Measurements from ENCODE around the gene LRRC28.

LRRC28 gene

DNA sequence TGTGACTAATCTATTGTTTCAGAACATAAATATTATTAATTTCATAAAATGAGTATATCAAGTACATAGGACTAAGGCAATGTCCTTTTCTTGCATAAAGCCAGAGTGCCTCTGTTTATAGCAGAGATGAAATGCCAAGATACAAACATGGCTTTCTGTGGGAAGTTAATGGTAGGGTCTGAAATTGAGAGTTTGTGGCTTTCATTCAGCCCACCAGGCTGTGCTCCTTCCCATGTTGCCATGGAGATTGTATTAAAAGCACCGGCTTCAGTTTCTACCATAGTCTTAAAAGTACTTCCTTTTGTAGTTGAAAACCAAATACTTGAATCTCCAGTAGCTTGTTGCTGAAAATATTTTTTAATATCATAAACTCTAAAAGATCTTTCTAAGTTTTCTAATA, 114.0 kb downstream of the LRRC28 start:
- Histone ChIP-seq H3K9ac (ENCODE audit: low read depth, low read length) (no peak overlapping the region), H3K36me3 (ENCODE audit: control insufficient read depth, insufficient read depth, low read length) (no peaks in the 10 kb centered on the region), H3K27me3 (ENCODE audit: control insufficient read depth, insufficient read depth, low read length) (no peaks in the 10 kb centered on the region), H3K4me1 (ENCODE audit: control insufficient read depth, insufficient read depth, low read length) (no peaks in the 10 kb centered on the region), H3K9me3 (ENCODE audit: control insufficient read depth, insufficient read depth, low read length) (peaks cover 9% of the 10 kb centered on the region; the same call in 1 of the 2 replicates), H3K27ac (ENCODE audit: low read depth, low read length) (no peak overlapping the region), H3K4me3 (ENCODE audit: low read depth, low read length) (no peak overlapping the region)

DNA sequence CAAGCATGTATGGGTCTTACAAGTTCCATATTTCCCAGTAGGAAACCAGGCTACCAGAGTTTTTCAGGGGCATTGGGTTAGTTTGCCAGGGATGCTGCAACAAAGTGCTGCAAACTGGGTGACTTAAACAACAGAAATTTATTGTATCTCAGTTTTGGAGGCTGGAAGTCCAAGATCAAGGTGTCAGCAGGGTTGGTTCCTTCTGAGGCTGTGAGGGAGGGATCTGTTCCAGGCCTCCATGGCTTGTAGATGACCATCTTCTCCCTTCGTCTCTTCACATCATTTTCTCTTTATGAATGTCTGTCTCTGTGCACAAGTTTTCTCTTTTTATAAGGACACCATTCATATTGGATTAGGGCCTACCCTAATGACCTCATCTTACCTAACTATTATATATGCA, 114.7 kb downstream of the LRRC28 start:
- Histone ChIP-seq H3K36me3 (ENCODE audit: control insufficient read depth, insufficient read depth, low read length) (no peaks in the 10 kb centered on the region), H3K9me3 (ENCODE audit: control insufficient read depth, insufficient read depth, low read length) (peaks cover 9% of the 10 kb centered on the region; the same call in 1 of the 2 replicates), H3K9ac (ENCODE audit: low read depth, low read length) (no peak overlapping the region), H3K27me3 (ENCODE audit: control insufficient read depth, insufficient read depth, low read length) (no peaks in the 10 kb centered on the region), H3K27ac (ENCODE audit: low read depth, low read length) (no peak overlapping the region), H3K4me1 (ENCODE audit: control insufficient read depth, insufficient read depth, low read length) (no peaks in the 10 kb centered on the region), H3K4me3 (ENCODE audit: low read depth, low read length) (no peak overlapping the region)

DNA sequence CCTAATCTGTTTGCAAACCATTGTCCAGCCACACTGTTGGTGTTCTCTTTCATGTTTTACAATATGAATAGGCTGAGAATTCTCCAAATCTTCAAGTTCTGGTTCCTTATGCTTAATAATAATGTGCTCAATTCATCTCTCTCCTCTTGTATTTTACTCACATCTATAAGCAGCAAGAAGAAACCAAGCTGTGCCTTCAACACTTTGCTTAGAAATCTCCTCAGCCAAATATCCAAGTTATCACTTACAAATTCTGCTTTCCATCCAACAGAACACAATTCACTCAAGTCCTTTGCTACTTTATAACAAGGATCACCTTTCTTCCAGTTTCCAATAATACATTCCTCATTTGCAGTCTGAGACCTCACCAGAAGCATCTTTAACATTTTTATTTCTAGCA, 117.5 kb downstream of the LRRC28 start:
- Histone ChIP-seq H3K4me1 (ENCODE audit: control insufficient read depth, insufficient read depth, low read length) (no peaks in the 10 kb centered on the region), H3K9ac (ENCODE audit: low read depth, low read length) (no peak overlapping the region), H3K36me3 (ENCODE audit: control insufficient read depth, insufficient read depth, low read length) (no peaks in the 10 kb centered on the region), H3K4me3 (ENCODE audit: low read depth, low read length) (no peak overlapping the region), H3K9me3 (ENCODE audit: control insufficient read depth, insufficient read depth, low read length) (peaks cover 9% of the 10 kb centered on the region; the same call in 1 of the 2 replicates), H3K27ac (ENCODE audit: low read depth, low read length) (no peak overlapping the region), H3K27me3 (ENCODE audit: control insufficient read depth, insufficient read depth, low read length) (no peaks in the 10 kb centered on the region)

DNA sequence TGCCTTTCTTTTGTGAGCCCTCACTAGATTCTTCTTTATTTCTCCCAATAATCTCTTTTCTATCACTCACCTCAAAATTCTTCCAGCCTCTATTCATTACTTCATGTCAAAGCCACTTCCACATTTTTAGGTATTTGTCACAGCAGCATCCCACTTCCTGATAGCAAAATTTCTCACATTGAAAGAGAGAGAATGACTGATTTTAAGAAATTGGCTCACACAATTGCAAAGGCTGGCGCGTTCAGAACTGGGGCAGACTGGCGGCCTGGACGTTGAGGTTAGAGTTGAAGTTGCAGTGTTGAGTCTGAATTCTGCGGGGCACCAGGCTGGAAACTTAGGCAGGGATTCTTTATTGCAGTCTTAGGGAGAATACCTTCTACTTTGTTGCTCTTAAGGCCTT, 117.9 kb downstream of the LRRC28 start:
- H3K27ac ChIP-seq (ENCODE audit: low read depth, low read length) = no peak overlapping the region
- H3K9ac ChIP-seq (ENCODE audit: low read depth, low read length) = no peak overlapping the region
- H3K4me1 ChIP-seq (ENCODE audit: control insufficient read depth, insufficient read depth, low read length) = no peaks in the 10 kb centered on the region
- H3K36me3 ChIP-seq (ENCODE audit: control insufficient read depth, insufficient read depth, low read length) = no peaks in the 10 kb centered on the region
- H3K4me3 ChIP-seq (ENCODE audit: low read depth, low read length) = no peak overlapping the region
- peaks cover 9% of the 10 kb centered on the region; the same call in 1 of the 2 replicates for H3K9me3 ChIP-seq (ENCODE audit: control insufficient read depth, insufficient read depth, low read length)
- H3K27me3 ChIP-seq (ENCODE audit: control insufficient read depth, insufficient read depth, low read length) = no peaks in the 10 kb centered on the region

DNA sequence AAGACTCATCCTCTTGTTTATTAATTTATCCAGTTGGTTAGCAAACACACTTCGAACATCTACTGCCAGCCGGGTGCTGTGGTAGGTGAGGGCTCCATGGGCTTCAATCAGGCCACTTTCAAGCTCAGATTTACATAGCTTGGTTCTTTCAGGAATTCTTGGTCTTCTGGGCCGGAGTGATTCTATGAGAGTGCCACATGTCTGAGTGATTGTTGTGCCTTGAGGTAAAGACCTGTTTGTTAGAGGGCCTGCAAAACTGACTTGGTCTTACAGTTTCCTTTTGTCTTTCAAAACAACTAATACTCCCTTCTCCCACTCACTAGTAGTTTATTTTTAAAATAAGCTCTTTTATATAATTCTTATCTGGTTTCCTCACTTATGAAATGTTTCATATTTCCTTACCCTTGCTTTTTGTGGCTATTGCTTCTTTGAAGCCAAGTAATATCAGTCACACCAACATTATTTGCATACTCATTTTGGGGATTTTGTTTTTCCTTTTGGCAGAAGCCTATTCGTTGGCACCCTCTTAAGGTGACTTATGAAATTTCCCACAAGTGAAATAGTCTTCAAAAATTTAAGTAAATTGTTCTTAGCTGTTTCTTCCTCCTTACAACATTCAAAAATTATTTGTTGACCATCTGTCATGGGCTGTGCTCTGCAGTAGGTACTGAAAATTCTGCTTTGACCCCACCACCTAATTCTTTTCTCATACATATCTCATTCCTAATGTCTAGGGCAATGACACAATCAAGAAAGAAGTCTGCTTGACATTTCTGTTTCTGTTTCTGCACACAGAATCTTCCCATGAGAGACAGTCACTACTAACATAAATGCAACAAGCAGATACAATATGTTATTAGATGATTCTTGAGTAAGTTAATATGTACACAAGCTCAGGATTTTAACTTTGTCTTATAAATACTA, 120.2 kb downstream of the LRRC28 start:
- Histone ChIP-seq H3K36me3 (ENCODE audit: control insufficient read depth, insufficient read depth, low read length) (no peaks in the 10 kb centered on the region), H3K4me3 (ENCODE audit: low read depth, low read length) (no peak overlapping the region), H3K4me1 (ENCODE audit: control insufficient read depth, insufficient read depth, low read length) (no peaks in the 10 kb centered on the region), H3K9ac (ENCODE audit: low read depth, low read length) (no peak overlapping the region), H3K9me3 (ENCODE audit: control insufficient read depth, insufficient read depth, low read length) (peaks cover 3% of the 10 kb centered on the region), H3K27ac (ENCODE audit: low read depth, low read length) (no peak overlapping the region), H3K27me3 (ENCODE audit: control insufficient read depth, insufficient read depth, low read length) (no peaks in the 10 kb centered on the region)

DNA sequence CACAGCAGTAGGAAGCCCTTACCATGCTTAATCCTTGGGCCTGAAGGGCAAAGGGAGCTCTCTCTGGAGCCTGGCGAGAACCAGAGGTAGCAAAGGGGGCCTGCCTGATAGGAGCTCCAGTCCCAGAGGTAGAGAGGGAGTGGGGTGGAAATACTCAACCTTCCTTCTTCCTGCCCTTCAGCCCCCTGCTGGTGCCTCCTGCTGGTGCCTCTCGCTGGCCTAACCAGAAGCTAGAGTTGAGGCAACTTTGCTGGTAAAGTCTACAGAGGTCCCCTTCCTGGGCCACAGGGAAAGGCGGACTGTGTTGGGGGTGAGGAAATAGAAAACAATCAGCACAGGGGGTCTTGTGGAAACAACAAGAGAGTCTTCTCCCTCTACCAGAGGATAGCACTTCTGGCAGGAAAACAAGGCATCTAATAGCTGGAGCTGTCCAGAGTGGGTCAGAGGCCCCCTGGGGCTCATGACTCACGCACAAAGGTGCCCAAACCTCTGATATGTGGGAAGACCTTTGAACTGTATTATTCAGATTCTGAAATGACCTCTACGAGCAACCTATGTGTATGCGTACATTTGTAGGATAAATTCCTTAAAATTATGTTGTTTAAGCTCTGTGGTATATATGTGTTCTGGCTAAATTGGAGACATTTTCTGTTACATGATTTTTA, 133.9 kb downstream of the LRRC28 start:
- H3K4me1 ChIP-seq (ENCODE audit: control insufficient read depth, insufficient read depth, low read length) = no peaks in the 10 kb centered on the region
- no peaks in the 10 kb centered on the region for H3K27me3 ChIP-seq (ENCODE audit: control insufficient read depth, insufficient read depth, low read length)
- no peak overlapping the region for H3K27ac ChIP-seq (ENCODE audit: low read depth, low read length)
- no peak overlapping the region for H3K9ac ChIP-seq (ENCODE audit: low read depth, low read length)
- H3K4me3 ChIP-seq (ENCODE audit: low read depth, low read length) = no peak overlapping the region
- no peaks in the 10 kb centered on the region for H3K36me3 ChIP-seq (ENCODE audit: control insufficient read depth, insufficient read depth, low read length)
- no peaks in the 10 kb centered on the region for H3K9me3 ChIP-seq (ENCODE audit: control insufficient read depth, insufficient read depth, low read length)

DNA sequence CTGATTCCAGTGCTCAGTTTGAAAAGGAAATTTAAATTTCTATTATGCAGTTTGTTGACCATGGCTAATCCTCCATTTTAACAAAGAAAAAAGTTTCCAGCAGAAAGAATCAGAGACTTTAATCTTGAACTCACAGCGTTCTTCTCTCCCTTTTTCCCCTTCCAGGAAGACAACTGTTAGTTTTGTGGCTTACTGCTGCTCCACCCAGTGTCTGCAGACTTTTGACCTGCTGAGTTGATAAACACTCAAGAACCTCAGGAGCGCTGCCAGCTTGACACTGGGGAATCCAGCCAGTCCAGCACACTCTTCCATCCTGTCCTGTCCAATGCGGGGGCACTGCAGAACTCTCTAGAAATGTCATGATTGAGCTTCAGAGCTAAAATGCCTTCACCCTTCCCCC, 134.6 kb downstream of the LRRC28 start:
- no peaks in the 10 kb centered on the region for H3K36me3 ChIP-seq (ENCODE audit: control insufficient read depth, insufficient read depth, low read length)
- no peak overlapping the region for H3K27ac ChIP-seq (ENCODE audit: low read depth, low read length)
- no peak overlapping the region for H3K4me3 ChIP-seq (ENCODE audit: low read depth, low read length)
- no peak overlapping the region for H3K9ac ChIP-seq (ENCODE audit: low read depth, low read length)
- H3K4me1 ChIP-seq (ENCODE audit: control insufficient read depth, insufficient read depth, low read length) = no peaks in the 10 kb centered on the region
- no peaks in the 10 kb centered on the region for H3K27me3 ChIP-seq (ENCODE audit: control insufficient read depth, insufficient read depth, low read length)
- no peaks in the 10 kb centered on the region for H3K9me3 ChIP-seq (ENCODE audit: control insufficient read depth, insufficient read depth, low read length)

DNA sequence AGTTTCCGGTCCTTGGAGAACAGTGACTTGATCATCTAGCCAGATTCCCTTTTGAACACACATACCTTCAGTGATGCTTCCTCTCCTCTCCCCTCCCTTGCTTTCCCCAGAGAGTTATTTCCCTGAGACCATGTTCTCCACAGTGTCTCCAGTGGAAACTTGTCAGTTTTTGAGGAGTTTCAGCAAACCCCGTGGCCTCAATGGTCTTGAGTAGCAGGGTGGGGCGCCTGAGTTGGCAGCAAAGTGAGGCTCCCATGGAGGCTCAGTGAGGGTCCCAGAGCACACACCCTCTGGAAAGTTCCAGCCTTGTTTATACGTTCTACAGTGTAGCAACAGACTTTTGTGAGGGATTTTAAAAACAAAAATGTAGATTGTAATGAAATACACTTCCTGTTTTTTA, 135.1 kb downstream of the LRRC28 start:
- Histone ChIP-seq H3K4me3 (ENCODE audit: low read depth, low read length) (no peak overlapping the region), H3K27ac (ENCODE audit: low read depth, low read length) (no peak overlapping the region), H3K27me3 (ENCODE audit: control insufficient read depth, insufficient read depth, low read length) (no peaks in the 10 kb centered on the region), H3K36me3 (ENCODE audit: control insufficient read depth, insufficient read depth, low read length) (no peaks in the 10 kb centered on the region), H3K9ac (ENCODE audit: low read depth, low read length) (no peak overlapping the region), H3K4me1 (ENCODE audit: control insufficient read depth, insufficient read depth, low read length) (no peaks in the 10 kb centered on the region), H3K9me3 (ENCODE audit: control insufficient read depth, insufficient read depth, low read length) (no peaks in the 10 kb centered on the region)

DNA sequence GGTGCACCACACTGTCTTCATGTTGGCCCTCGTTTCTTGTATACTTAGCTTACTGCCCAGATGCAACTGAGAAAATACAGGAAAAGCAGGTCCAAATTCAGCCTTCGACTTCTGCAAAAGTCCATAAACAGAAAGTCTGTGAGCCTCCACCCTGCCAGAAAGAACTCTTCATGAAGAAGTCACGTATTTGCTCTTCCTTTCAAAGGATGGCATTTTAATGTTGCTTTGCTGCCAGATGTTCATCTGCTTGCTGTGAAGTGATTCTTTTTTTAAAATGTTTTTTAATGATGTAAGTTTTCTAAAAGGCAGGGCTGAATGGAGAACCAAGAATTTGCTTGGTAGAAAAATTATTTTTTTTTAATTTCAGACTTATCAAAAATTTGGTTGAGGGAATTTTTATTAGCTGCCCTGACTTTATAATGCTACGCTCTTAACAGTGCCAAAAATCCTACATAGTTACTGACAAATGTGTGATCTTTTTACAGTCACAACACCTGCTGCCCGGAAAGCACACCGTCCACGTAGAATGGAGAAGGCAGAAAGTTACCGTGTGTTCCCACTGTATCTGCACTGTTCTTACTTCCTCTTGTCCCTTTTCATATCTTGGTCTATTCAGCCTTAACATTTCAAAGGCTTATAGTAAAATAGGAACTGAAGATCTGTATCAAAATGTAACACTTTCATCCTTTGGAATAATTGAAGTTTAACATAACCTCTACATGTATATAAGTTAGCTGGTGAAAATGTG, 136.3 kb downstream of the LRRC28 start:
- Histone ChIP-seq H3K4me3 (ENCODE audit: low read depth, low read length) (no peak overlapping the region), H3K9ac (ENCODE audit: low read depth, low read length) (no peak overlapping the region), H3K27ac (ENCODE audit: low read depth, low read length) (no peak overlapping the region), H3K4me1 (ENCODE audit: control insufficient read depth, insufficient read depth, low read length) (no peaks in the 10 kb centered on the region), H3K9me3 (ENCODE audit: control insufficient read depth, insufficient read depth, low read length) (no peaks in the 10 kb centered on the region), H3K36me3 (ENCODE audit: control insufficient read depth, insufficient read depth, low read length) (no peaks in the 10 kb centered on the region), H3K27me3 (ENCODE audit: control insufficient read depth, insufficient read depth, low read length) (no peaks in the 10 kb centered on the region)

DNA sequence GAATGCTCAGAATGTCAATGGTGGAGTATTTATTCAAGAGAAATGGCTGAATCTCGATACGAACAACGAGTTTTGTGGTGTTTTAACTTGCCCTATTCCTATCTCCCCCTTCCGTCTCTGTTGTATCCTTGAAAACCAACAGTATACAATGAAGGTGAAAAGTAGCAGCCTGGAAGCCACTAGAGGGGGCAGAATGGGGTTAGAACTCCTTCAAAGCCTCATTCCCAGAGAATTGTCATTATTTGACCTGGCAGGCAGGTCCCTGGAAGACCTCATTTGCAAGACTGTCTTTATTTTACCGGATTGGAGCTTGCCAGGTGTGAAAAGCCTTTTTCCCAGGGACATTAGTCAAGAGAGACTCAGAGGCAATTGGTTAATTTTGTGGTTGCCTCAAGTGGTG, 139.4 kb downstream of the LRRC28 start:
- Histone ChIP-seq H3K9me3 (ENCODE audit: control insufficient read depth, insufficient read depth, low read length) (no peaks in the 10 kb centered on the region), H3K9ac (ENCODE audit: low read depth, low read length) (no peak overlapping the region), H3K4me3 (ENCODE audit: low read depth, low read length) (no peak overlapping the region), H3K4me1 (ENCODE audit: control insufficient read depth, insufficient read depth, low read length) (no peaks in the 10 kb centered on the region), H3K36me3 (ENCODE audit: control insufficient read depth, insufficient read depth, low read length) (no peaks in the 10 kb centered on the region), H3K27me3 (ENCODE audit: control insufficient read depth, insufficient read depth, low read length) (no peaks in the 10 kb centered on the region), H3K27ac (ENCODE audit: low read depth, low read length) (no peak overlapping the region)

DNA sequence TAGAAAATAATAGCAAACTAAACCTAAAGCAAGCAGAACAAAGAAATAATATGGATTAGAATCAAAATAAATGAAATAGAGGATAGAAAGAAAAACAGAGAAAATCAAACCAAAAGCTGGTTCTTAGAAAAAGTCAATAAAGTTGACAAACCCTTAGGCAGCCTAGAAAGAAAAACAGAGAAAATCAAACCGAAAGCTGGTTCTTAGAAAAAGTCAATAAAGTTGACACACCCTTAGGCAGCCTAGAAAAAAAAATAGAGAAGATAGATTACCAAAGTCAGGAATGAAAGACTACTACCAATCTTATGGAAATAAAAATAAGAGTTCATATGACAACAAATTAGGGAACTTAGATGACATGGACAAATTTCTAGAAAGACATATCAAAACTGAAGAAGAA, 142.4 kb downstream of the LRRC28 start:
- Histone ChIP-seq H3K9me3 (ENCODE audit: control insufficient read depth, insufficient read depth, low read length) (no peaks in the 10 kb centered on the region), H3K4me3 (ENCODE audit: low read depth, low read length) (no peak overlapping the region), H3K9ac (ENCODE audit: low read depth, low read length) (no peak overlapping the region), H3K27ac (ENCODE audit: low read depth, low read length) (no peak overlapping the region), H3K27me3 (ENCODE audit: control insufficient read depth, insufficient read depth, low read length) (no peaks in the 10 kb centered on the region), H3K4me1 (ENCODE audit: control insufficient read depth, insufficient read depth, low read length) (no peaks in the 10 kb centered on the region), H3K36me3 (ENCODE audit: control insufficient read depth, insufficient read depth, low read length) (no peaks in the 10 kb centered on the region)

Data from HUES48 (cell line).